Activated T-helper 1 cell treated with anti-CD3 and anti-CD28 coated beads, Interleukin-12 subunit alpha, Interleukin-12 subunit beta, Interleukin-2, Interleukin-4 antibody, amounts not matched to agents 30 ng/mL and 10 ng/mL and 1 ng/mL, durations not matched to agents 14 hours and 24 hours and 36 hours (primary cell): ENCODE results near the gene EPN1. TPM values are rescaled to one million over a fixed set of nuclear protein-coding genes. Genes with fewer than 3 reads are reported as not detected.

ENCODE experiments used
- total RNA-seq: library from RNA; stranded (reverse); gene quantifications from 2 replicates; pipeline ENCODE4 v1.2.3, GENCODE V29; 2022

The EPN1 gene
- total RNA-seq, 1 donor from 2014 or later = 48.3 TPM

Other genes with a start within 250 kb of the EPN1 start
- not detected in 2 replicates for gene SHISA7, start 231.9 kb upstream of the EPN1 start, total RNA-seq
- gene ISOC2, start 213.6 kb upstream of the EPN1 start, total RNA-seq = 31.3 and 34.3 TPM in 2 replicates
- not detected in 2 replicates for gene C19orf85, start 210.5 kb upstream of the EPN1 start, total RNA-seq
- 7.6 and 10.4 TPM in 2 replicates for gene ZNF628, start 198.6 kb upstream of the EPN1 start, total RNA-seq
- gene NAT14, start 190.0 kb upstream of the EPN1 start, total RNA-seq = 23.1 and 26.1 TPM in 2 replicates
- 0.24 and 0.65 TPM in 2 replicates for gene SSC5D, start 186.8 kb upstream of the EPN1 start, total RNA-seq
- gene SBK2, start 138.1 kb upstream of the EPN1 start, total RNA-seq = not detected in 2 replicates
- gene SBK3, start 129.7 kb upstream of the EPN1 start, total RNA-seq = not detected in 2 replicates
- 10.2 and 11.7 TPM in 2 replicates for gene ZNF579, start 94.4 kb upstream of the EPN1 start, total RNA-seq
- 24.2 and 24.7 TPM in 2 replicates for gene FIZ1, start 75.7 kb upstream of the EPN1 start, total RNA-seq
- gene ZNF524, start 74.9 kb upstream of the EPN1 start, total RNA-seq = 20.0 and 22.9 TPM in 2 replicates
- 12.6 and 13.2 TPM in 2 replicates for gene ZNF865, start 69.6 kb upstream of the EPN1 start, total RNA-seq
- 3.0 and 4.9 TPM in 2 replicates for gene ZNF784, start 50.7 kb upstream of the EPN1 start, total RNA-seq
- 39.8 and 40.4 TPM in 2 replicates for gene ZNF580, start 34.2 kb upstream of the EPN1 start, total RNA-seq
- gene ZNF581, start 31.6 kb upstream of the EPN1 start, total RNA-seq = 35.6 and 36.4 TPM in 2 replicates
- 7.3 and 9.0 TPM in 2 replicates for gene CCDC106, start 27.0 kb upstream of the EPN1 start, total RNA-seq
- 384 and 394 TPM in 2 replicates for gene U2AF2, start 20.2 kb upstream of the EPN1 start, total RNA-seq
- gene NLRP9, start 63.2 kb downstream of the EPN1 start, total RNA-seq = not detected in 2 replicates
- gene RFPL4A, start 83.9 kb downstream of the EPN1 start, total RNA-seq = not detected in 2 replicates
- gene RFPL4AL1, start 93.9 kb downstream of the EPN1 start, total RNA-seq = not detected in 2 replicates
- not detected in 2 replicates for gene NLRP11, start 156.8 kb downstream of the EPN1 start, total RNA-seq
- gene NLRP4, start 161.3 kb downstream of the EPN1 start, total RNA-seq = not detected in 2 replicates